K562 treated with DMSO at 1 percent for 24 hours (cell line): ENCODE data around the gene CABS1. TPM values are rescaled to one million over a fixed set of nuclear protein-coding genes. Genes with fewer than 3 reads are reported as not detected.

Source experiments
- total RNA-seq: library from RNA; unstranded; fragments of 300-600 nt; gene quantifications from 2 replicates; pipeline ENCODE4 v1.2.3, GENCODE V29; 2022; ENCODE audit warnings: low read depth; ENCODE audit not compliant: insufficient read depth

Gene CABS1
- not detected in 2 replicates for total RNA-seq

DNA sequence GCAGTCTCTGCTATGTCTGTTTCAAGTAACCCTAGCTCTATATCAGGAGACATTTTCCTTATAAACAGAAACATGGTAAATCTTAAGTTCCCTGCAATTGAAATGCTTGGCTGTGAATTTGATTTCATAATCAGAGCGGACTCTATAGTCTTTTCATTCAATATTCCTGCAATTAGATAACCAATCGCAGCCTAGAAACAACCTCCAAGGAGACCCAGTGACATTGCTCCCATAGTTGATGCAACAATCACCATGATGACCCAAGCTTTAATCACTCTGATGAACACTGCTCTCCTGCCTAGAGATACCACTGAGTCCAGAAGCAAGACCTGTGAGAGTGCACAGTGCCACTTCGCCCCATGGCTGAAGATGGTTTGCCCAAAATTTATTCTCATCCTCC lies at the start of gene CABS1:
Gene CABS1, plus strand, starts transcription at position 301 of the 400 bp plus-strand sequence. Its CDS starts 59 bp downstream, at position 360.

DNA sequence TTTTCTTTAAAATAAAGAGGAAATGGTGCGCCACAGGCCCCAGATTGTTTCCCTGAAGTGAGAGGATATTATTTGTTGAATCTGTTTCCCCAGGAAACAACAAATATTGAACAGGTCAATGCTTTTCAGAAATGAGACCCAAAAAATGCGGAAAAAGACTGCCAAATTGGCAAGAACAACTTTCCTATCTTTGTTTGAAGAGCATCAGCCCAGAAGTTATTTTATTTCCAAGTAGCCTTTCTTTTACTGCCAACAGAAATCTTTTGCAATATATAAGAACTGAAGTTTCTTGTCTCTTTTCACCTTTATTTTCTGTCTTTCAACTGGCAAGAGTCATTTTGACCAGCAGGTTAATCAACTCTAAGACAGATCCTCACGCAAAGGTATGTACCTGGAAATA lies 25.7 kb downstream of the CABS1 start, which contains the start of gene SMR3A:
Gene SMR3A, plus strand, starts transcription at position 301 of the 400 bp plus-strand sequence. CDS start 1,356 bp downstream, outside the sequence.

DNA sequence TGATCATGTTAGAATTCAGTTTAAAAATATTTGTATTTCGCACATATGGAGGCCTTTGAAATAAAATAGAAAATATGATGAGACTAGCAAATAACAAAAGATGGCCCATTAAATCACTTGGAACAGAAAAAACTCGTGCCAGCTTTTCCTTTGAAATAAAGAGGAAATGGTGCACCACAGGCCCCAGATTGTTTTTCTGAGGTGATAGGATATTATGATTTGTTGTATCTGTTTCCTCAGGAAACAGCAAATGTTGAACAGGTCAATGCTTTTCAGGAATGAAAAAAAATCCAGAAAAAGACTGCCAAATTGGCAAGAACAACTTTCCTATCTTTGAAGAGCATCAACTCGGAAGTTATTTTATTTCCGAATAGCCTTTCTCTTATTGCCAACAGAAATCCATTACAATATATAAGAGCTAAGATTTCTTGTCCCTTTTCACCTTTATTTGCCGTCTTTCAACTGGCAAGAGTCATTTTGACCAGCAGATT lies 48.0 kb downstream of the CABS1 start, which contains the start of gene SMR3B:
Gene SMR3B, plus strand, starts transcription at position 441 of the 491 bp plus-strand sequence. CDS start 1,380 bp downstream, outside the sequence.

Other genes with a start within 250 kb of the CABS1 start
- gene PRR27, start 180.7 kb upstream of the CABS1 start, total RNA-seq: not detected in 2 replicates
- gene ODAM, start 139.3 kb upstream of the CABS1 start, total RNA-seq: not detected in 2 replicates
- gene FDCSP, start 108.9 kb upstream of the CABS1 start, total RNA-seq: not detected in 2 replicates
- gene CSN3, start 92.4 kb upstream of the CABS1 start, total RNA-seq: not detected in 2 replicates
- gene SMR3A, start 25.8 kb downstream of the CABS1 start, total RNA-seq: not detected in 2 replicates
- gene SMR3B, start 48.1 kb downstream of the CABS1 start, total RNA-seq: not detected in 2 replicates
- not detected in 2 replicates for gene OPRPN, start 63.0 kb downstream of the CABS1 start, total RNA-seq
- not detected in 2 replicates for gene MUC7, start 137.2 kb downstream of the CABS1 start, total RNA-seq
- not detected in 2 replicates for gene AMTN, start 183.6 kb downstream of the CABS1 start, total RNA-seq